GM19467 (cell line): ENCODE results near the gene RNLS.
"Not testable (repeated sequence)": the region's sequence is repeated elsewhere in the genome, so short reads cannot be mapped to it uniquely, and the experiment has no call there.

Experiments used
- ATAC-seq: cut with Tn5 transposase; IDR thresholded peaks from one replicate; pipeline ENCODE4 v1.9.1; 2021; ENCODE audit warnings: mild to moderate bottlenecking, moderate library complexity; ENCODE audit not compliant: unreplicated experiment

Gene RNLS

DNA sequence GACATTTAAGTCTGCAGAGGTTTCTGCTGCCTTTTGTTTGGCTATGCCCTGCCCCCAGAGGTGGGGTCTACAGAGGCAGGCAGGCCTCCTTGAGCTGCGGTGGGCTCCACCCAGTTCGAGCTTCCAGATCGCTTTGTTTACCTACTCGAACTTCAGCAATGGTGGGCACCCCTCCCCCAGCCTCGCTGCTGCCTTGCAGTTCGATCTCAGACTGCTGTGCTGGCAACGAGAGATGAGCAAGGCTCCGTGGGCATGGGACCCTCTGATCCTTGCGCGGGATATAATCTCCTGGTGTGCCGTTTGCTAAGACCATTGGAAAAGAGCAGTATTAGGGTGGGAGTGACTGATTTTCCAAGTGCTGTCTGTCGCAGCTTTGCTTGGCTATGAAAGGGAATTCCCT, 227.4 kb downstream of the RNLS start:
- not testable (repeated sequence) for ATAC-seq

DNA sequence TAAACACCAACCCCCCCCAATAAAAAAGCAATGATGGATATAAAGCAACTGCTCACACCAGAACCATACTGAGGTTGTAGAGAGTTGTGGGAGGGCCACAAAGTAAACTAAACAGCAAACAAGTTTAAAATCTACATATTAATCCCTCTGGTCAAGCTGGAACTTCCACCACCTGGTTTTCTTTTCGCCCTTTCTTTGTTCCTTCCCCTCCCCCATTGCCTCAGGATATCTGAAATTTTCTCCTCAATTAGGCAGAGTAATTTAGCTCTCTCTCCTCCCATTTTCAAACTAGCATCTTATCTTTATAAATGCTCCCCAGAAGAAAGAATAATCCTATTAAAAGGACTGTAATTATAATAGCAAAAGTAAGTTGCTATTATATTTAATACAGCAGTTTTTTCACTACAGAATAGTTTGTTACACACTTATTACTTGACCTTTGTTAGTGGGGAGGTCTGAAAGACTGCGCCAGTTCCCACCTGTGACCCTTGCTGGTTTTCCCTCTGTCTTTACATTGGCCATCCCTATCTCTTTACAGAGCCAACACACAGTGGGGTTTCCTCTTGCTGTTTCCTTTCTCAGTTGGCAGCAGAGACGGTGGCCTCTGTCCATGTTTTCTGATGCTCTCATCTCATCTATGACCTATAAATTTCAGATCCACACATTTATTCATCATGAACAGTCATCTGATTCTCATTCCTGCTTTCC, 235.4 kb downstream of the RNLS start:
- no peak for ATAC-seq

DNA sequence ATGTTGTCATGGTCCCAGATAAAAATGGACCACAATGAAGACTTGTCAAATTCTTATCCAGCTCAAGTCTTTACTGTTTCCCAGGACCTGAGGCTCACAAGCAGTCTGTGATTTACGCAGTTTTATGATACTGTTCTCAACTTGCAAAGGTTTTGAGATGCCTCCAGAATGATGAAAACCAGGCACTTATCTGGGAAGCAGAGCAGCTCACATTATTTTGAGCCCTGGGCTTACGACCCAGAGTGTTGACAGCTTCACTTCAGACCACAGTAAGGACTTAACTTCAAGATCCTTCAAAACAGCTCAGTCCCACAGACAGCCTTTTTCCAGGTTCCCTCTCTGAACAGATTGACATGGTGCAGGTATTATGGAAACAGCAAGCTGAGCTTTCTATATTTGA, 236.1 kb downstream of the RNLS start:
- ATAC-seq: no peak

GRCh38 chr10:88346144-88346977, 236.8 kb downstream of the RNLS start:
- ATAC-seq: no peak

DNA sequence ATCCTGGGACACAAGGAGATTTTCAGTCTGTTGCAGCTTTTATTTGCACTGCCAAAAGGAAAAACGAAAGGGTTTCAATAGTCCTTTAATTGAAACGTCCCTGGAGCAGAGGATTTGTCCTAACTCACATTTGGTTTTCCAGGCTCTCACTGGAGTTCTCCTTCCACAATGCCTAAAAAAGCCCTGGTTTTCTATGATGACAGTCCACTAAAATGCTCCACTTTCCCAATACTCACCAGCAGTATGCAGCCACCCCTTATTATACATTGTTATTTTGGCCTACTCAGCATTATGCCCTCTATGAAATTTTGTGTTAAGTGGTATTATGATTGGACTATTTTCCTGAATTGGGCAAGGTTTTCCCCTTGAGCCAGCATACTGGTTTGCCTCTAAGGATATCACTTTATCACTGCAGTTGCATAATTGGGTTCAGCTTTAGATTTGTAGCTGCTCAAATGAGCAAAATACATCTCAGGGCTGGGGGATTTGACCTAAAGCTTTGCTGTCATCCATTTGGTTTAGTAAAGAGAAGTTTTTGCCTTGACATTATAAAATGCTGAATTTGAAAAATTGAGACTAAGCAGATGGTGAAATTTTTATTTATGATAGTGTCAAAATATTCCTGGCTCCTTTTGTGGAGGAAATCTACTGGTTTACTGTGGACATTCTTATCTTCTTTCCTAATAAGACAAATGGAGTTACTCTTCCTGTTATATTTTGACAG, 239.2 kb downstream of the RNLS start:
- ATAC-seq: no peak

DNA sequence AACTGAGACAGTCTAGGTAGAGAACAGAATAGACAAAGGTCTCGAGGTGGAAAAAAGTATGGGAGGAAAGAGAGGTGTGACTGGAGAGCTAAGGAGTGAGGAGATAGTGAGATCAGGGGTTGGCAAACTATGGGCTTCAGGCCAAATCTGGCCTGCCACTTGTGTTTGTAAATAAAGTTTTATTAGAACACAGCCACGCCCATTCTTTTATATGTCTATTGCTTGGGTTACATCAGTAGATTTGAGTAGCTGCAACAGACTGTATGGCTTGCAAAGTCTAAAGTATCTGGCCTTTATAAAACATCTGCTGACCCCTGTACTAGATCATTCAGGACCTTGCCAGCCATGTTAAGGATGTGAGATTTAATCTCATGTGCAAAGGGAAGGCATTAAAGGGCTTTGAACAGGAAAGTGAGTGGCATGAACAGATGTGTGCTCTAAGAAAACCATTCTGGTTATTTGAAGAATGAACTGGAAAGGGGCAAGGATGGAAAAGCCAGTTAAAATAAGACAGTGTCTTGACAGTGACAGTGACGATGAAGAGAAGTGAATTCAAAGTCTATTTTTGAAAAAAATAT, 240.3 kb downstream of the RNLS start:
- ATAC-seq: no peak

GRCh38 chr10:88337134-88337533, 246.0 kb downstream of the RNLS start:
- no peak for ATAC-seq

DNA sequence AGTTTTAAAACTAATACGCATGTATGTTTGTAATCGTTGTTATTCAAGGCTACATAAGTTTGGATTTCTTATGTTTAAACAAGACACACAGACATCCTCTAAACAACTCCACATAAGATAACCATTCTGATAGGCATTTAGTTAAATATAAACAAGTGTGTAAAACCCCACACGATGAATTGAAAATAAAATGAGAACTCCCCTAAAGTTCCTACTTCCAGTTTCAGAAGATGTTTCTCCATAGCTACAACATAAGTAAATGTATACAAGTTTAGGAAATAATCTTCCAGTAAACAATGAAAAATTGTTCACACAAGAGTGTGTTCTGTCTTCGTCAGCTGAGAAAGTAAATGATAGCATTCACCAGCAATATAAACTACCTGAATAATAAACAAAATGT, 246.8 kb downstream of the RNLS start:
- ATAC-seq: no peak

- ATAC-seq: no peak
Observed at GRCh38 chr10:88333248-88333630, 249.9 kb downstream of the RNLS start.

DNA sequence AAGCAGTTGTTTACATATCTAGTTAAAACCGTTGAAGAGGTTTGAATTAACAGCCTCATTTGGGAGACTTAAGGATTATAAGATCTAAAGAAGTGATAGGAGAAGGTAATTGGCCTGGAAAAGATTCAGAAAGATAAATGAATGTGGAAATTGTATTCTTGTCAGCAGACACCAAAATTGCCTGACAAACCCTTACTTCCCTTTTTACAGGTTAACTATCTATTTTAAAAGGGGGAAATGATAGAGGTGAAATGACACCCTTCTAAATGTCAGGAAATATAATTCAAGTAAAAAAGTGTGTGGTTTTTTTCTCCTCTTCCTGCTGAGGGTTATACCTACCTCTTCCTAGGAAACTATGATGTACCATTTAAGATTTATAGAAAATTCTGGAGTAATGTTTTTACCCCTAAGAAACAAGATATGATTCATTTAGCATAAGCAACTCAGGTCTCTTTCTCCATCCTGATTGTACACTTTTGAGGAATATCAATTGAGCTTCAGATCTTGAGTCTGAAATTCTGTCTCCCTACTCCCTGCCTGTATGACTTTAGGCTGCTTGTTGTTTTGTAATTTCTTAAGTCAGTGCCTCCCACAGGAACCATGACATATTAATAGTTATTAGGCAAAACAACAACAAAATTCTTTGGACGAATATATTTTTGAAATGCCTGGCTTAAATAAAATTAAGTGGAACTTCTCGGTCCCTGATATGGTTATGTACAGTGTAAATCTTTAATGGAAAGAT, 250.4 kb downstream of the RNLS start:
- ATAC-seq: no peak

DNA sequence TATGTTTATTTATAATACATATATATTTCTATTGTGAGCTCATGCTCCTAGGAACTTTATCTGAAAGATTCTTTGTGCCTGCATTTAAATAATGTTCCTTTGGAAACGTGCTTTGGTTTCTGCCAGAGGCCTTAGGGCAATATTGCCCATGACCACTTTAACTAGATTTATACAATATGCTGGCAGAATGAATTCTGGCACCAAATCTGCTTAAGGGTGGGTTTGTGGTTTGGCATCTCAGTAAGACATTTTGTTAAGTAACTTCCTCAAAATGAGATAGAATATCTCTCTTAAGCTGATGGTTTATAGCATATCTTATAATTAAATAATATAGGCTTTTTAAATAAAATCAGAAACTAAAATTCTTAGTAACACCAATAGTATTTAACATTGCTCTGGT, 252.9 kb downstream of the RNLS start:
- no peak for ATAC-seq

DNA sequence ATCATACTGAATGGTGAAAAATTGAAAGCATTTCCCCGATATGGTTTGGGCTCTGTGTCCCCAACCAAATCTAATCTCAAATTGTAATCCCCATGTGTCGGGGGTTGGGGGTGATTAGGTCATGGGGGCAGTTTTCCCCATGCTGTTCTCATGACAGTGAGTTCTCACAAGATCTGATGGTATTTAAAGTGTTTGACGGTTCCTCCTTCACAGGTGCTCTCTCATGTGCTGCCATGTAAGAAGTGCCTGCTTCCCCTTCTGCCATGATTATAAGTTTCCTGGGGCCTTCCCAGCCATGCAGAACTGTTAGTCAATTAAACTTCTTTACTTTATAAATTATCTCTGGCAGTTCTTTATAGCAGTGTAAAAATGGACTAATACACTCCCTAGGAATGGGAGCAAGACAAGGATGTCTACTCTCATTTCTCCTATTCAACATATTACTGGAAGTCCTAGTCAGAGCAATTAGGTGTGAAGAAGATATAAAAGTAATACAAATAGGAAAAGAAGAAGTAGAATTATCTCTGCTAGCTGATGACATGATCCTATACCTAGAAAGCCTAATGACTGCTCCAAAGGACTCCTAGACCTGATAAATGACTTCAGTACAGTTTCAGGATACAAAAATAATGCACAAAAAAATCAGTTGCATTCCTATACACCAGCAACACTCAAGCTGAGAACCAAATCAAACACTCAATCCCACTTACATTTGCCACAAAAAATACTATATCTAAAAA, 260.6 kb downstream of the RNLS start:
- ATAC-seq: no peak

- ATAC-seq: no peak
Observed at GRCh38 chr10:88319960-88320517, 263.1 kb downstream of the RNLS start.

DNA sequence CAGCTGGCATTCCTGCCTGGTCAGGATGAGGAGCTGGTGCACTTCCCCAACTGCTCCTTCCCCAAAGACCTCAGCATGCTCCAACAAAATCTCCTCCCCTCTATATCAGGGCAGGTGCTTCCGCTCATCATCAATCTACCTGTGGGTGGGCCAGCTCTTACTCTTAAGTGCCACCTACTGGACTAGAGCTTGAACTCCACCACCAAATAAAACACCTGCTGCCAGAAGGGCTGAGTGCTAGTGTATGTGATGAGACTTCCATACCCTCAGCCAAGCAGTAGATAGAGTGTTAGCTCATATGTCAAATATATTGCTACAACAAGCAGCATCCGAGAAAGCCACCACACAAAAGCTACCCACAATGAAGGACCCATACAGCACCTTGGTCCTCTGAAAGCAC, 264.3 kb downstream of the RNLS start:
- ATAC-seq: no peak

- no peak for ATAC-seq
Observed at GRCh38 chr10:88317099-88317498, 266.0 kb downstream of the RNLS start.

DNA sequence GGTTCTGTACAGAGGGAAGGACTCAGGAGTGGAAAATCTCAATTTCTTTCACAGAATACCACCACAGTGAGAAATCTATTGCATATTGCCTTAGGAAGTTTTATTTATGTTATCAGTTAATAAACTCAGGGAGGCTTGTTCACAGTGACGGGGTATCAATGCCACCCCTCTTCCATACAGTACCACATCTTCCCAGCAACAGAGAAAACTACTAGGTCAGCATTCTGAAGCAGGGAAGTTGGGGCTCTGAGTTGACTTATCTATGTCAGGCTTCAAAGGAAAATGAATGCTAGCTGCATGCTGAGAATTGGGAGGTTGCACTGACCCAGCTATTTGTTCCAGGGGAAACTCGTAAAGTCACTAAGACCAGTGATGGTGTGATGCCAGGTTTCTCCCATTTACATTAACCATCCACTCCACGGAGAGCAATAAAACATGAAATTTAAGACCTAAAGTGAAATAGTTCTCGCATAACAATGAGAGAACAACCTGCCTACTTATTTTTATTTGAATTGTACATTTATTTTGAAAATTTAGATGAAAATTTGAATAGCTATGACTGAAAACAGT, 266.7 kb downstream of the RNLS start:
- no peak for ATAC-seq

DNA sequence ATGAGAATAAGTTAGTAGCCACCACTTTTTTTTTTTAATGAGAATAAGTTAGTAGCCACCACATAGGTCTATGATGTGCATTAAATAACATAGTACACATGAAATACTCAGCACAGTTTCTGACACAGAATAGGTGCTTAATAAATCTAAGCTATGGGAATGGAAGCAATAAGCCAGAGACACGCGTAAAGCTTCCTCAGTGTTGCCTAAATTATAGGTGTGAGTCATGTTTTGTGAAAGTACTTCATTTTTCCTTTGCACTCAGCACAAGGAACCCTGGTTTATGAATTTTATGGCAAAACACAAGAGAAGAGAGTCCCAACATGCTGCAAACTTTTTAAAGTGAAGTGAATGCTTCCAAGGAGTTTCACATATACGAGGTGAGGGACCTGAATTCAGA, 267.4 kb downstream of the RNLS start:
- ATAC-seq: no peak

DNA sequence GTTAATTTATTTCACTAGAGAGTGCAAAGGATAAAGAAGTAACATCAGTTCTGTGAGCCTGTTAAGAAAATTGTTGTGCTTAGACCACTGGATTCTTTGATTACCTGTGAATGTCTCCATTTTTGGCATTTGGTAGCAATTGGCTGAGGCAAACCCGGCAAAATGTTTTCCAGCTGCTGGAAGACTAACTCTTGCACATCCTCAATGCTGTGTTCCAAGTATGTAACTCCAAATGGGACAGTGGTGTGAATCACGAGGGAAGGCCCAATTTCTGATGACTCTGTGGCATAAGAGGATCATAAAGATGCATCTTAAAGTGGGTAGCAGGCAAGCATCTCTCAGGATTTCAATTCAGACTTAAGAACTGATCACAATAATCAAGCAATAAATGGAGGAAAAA, 268.8 kb downstream of the RNLS start:
- ATAC-seq: no peak

GRCh38 chr10:88313878-88314277, 269.2 kb downstream of the RNLS start:
- ATAC-seq: no peak
